Thoracic aorta endothelial cell (primary cell): ENCODE measurements around the gene TBX18. TPM values are rescaled to one million over a fixed set of nuclear protein-coding genes. Genes with fewer than 3 reads are reported as not detected.

ENCODE experiments used
- small RNA-seq: library from RNA; depleted of rRNA; stranded (forward); fragments of <200 nt; gene quantifications from one replicate; pipeline ENCODE3, GENCODE V24; 2012
- total RNA-seq: library from RNA; depleted of rRNA; stranded (reverse); fragments of >200 nt; gene quantifications from 2 replicates; pipeline ENCODE4 v1.2.3, GENCODE V29; 2012

Gene TBX18
- total RNA-seq = 39.7 and 41.4 TPM in 2 replicates

DNA sequence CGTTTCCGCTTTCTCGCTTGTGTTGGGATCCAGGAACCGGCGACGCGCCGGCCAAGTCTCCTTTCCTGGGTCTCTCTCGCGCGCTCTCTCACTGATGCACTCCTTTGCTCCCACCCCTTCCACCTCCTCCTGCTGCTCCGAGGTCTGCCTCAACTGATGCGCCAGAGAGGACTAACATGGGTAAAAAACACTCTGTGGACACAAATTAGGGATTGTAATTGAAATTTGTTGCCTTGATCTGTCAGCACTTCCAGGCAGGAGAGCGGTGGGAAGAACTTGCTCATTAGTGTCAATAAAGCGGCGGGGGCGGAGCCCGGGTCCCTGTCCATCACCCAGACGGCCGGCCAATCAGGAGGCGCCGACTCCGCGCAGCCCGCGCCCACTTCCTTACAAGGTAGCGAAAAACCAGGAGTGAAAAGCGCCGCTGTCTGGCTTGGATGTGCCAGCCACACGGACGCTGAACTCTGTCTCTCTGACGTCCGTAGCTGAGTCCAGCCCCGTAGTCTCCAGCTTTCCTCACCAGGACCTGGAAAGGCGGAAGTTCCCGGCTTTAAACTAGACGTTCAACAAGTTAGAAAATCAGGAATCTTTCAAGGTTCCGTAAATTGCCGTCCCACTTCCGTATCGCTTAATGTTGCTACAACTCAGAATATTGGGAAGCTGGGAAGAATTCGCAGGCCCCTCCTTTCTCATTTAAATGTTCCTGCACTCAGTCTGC is at the start of gene TBX18:
Gene TBX18, minus strand, starts transcription at position 267 of the 718 bp plus-strand sequence. CDS start 417 bp downstream, outside the sequence.

Small RNAs within 50 kb of the gene (small RNA-seq; reads per million reads assigned to genes)
- not detected for gene AL590143.1
